Measurements from ENCODE around the gene RAB6C.

GRCh38 chr2:129984426-129984825, 5.0 kb downstream of the RAB6C start:
- no peak for TF ChIP-seq CTCF (IDR thresholded peaks at IDR 0.05)
- TF ChIP-seq REST (IDR thresholded peaks at IDR 0.05; ENCODE audit: insufficient read depth in 1 of 2, low read depth in 2 of 2, low read length in 1 of 2) = no peak
- TF ChIP-seq POLR2AphosphoS5 (IDR thresholded peaks at IDR 0.05; ENCODE audit: low read depth, low read length) = no peak
- TF ChIP-seq SIN3A (IDR thresholded peaks at IDR 0.05; ENCODE audit: borderline replicate concordance, insufficient read depth, low read depth, low read length) = no peak

Data from Panc1 (cell line).